ENCODE data around the gene HIGD1A.

Gene HIGD1A

GRCh38 chr3:42752961-42753360 lies 51.3 kb downstream of the HIGD1A start:
- no peak for TF ChIP-seq CTCF (conservative IDR thresholded peaks at IDR 0.05; ENCODE audit: low read depth)
- no peak overlapping the region for H3K27ac ChIP-seq
- POLR2A ChIA-PET (ENCODE audit: low non-redundant PET): no interaction called here
- CTCF ChIA-PET: no interaction called here
- no peak for DNase-seq (ENCODE audit: low spot score)

- ChIA-PET POLR2A (ENCODE audit: low non-redundant PET) (no interaction called here), CTCF (no interaction called here)
- no peak for TF ChIP-seq CTCF (conservative IDR thresholded peaks at IDR 0.05; ENCODE audit: low read depth)
- no peak for DNase-seq (ENCODE audit: low spot score)
- no peak overlapping the region for H3K27ac ChIP-seq
These were observed 51.8 kb downstream of the HIGD1A start for GRCh38 chr3:42752441-42752840.

GRCh38 chr3:42751609-42752008 lies 52.7 kb downstream of the HIGD1A start:
- ChIA-PET CTCF (interaction anchor here (0.5 kb wide), 1 partner anchor 261 kb away, joined by 3 read pairs; no protein-coding TSS in a partner anchor), POLR2A (ENCODE audit: low non-redundant PET) (no interaction called here)
- TF ChIP-seq CTCF (conservative IDR thresholded peaks at IDR 0.05; ENCODE audit: low read depth): no peak
- DNase-seq (ENCODE audit: low spot score): no peak
- no peak overlapping the region for H3K27ac ChIP-seq

GRCh38 chr3:42750834-42751233 lies 53.5 kb downstream of the HIGD1A start:
- no peak overlapping the region for H3K27ac ChIP-seq
- no peak for TF ChIP-seq CTCF (conservative IDR thresholded peaks at IDR 0.05; ENCODE audit: low read depth)
- POLR2A ChIA-PET (ENCODE audit: low non-redundant PET): no interaction called here
- no peak for DNase-seq (ENCODE audit: low spot score)
- CTCF ChIA-PET: interaction anchor here (0.5 kb wide), 1 partner anchor 260 kb away, joined by 3 read pairs; no protein-coding TSS in a partner anchor

- peak; percentile 19 for DNase-seq (ENCODE audit: low spot score)
- CTCF ChIA-PET: no interaction called here
- POLR2A ChIA-PET (ENCODE audit: low non-redundant PET): no interaction called here
- H3K27ac ChIP-seq: no peak overlapping the region
- peak; percentile 21; the same call in 1 of the 2 replicates for TF ChIP-seq CTCF (conservative IDR thresholded peaks at IDR 0.05; ENCODE audit: low read depth)
These were observed 54.5 kb downstream of the HIGD1A start for GRCh38 chr3:42749753-42750231.

- POLR2A ChIA-PET (ENCODE audit: low non-redundant PET): no interaction called here
- TF ChIP-seq CTCF (conservative IDR thresholded peaks at IDR 0.05; ENCODE audit: low read depth): no peak
- CTCF ChIA-PET: no interaction called here
These were observed 55.1 kb downstream of the HIGD1A start for GRCh38 chr3:42749025-42749752.

More at GRCh38 chr3:42749025-42749752, 55.1 kb downstream of the HIGD1A start:
- no peak for DNase-seq (ENCODE audit: low spot score)
- no peak overlapping the region for H3K27ac ChIP-seq
